ENCODE measurements around the gene PSMA7. TPM values are rescaled to one million over a fixed set of nuclear protein-coding genes. Genes with fewer than 3 reads are reported as not detected.

The PSMA7 gene
- total RNA-seq, 1 experiment from 2014 or later: 332 TPM

DNA sequence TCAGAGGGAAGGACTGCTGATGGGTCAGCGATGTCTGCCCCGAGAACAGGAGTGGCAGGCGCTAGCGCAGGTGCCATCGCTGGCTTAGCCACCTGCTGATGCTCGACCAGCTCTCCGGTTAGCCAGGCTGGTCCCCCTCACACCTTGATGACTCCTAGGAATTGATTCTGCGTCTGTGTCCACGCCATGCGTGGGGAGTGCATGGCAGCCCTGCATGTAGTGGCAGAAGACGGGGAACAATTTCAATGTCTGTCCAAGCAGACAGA lies 7.0 kb upstream of the PSMA7 start:
- Mint-ChIP-seq H3K27me3 (ENCODE audit: low read depth) (no peaks in the 10 kb centered on the region), H3K4me1 (peaks cover 41 to 42% of the 10 kb centered on the region in 2 experiments), H3K4me3 (no peak overlapping the region), H3K27ac (peak overlapping the region; percentile 7 to 93 (median 15); a peak in 3 of 7 replicates), H3K9me3 (peaks cover 6% of the 10 kb centered on the region in 2 experiments; a peak in 2 of 5 replicates), H3K36me3 (ENCODE audit: insufficient read depth in 1 of 3, low read depth in 3 of 3) (peaks cover 36 to 47% (median 36%) of the 10 kb centered on the region in 3 experiments)
- Histone ChIP-seq H3K79me2 (ENCODE audit: insufficient read depth, low read length) (peaks cover 63% of the 10 kb centered on the region), H3K4me2 (ENCODE audit: insufficient read depth, insufficient read length, low read length) (no peak overlapping the region), H2AFZ (ENCODE audit: low read length) (no peak overlapping the region), H4K20me1 (ENCODE audit: control insufficient read depth, insufficient read depth, insufficient read length) (no peaks in the 10 kb centered on the region), H2BK5ac (ENCODE audit: insufficient read length, low read length) (no peak overlapping the region), H3T11ph (ENCODE audit: low read length) (no peak overlapping the region), H3K79me1 (ENCODE audit: insufficient read depth, low read depth, low read length, poor library complexity, severe bottlenecking) (peaks cover 17% of the 10 kb centered on the region), H2BK12ac (ENCODE audit: insufficient read length, low read depth, low read length) (no peak overlapping the region), H3K9me3 (ENCODE audit: control insufficient read depth, low read depth, low read length) (no peaks in the 10 kb centered on the region), H2AK5ac (ENCODE audit: insufficient read length, low read length) (no peak overlapping the region), H2BK15ac (ENCODE audit: low read depth, low read length) (no peak overlapping the region), H3K4me1 (ENCODE audit: insufficient read depth, low read length) (peaks cover 9% of the 10 kb centered on the region; the same call in 1 of the 2 replicates), H3K9ac (ENCODE audit: extremely low read depth, insufficient read length, low read length) (no peak overlapping the region), H4K5ac (ENCODE audit: insufficient read length, low read depth, low read length) (no peak overlapping the region), H3K56ac (ENCODE audit: insufficient read length, low read depth, low read length) (no peak overlapping the region), H3K27me3 (ENCODE audit: insufficient read depth, low read length) (no peaks in the 10 kb centered on the region), H3K18ac (ENCODE audit: insufficient read length, low read depth, low read length) (no peak overlapping the region), H2BK120ac (ENCODE audit: low read depth, low read length, poor library complexity, severe bottlenecking) (no peak overlapping the region), H3K27ac (ENCODE audit: insufficient read length, low read depth, low read length) (no peak overlapping the region), H3K14ac (ENCODE audit: insufficient read depth, low read length) (no peak overlapping the region; the same call in 1 of the 2 replicates), H4K8ac (replicated peaks; ENCODE audit: insufficient read length, low read depth, low read length) (no peak overlapping the region), H3K23me2 (ENCODE audit: insufficient read length, low read depth, low read length, poor library complexity, severe bottlenecking) (no peaks in the 10 kb centered on the region), H2BK20ac (ENCODE audit: low read depth, low read length, poor library complexity, severe bottlenecking) (no peak overlapping the region), H4K91ac (ENCODE audit: insufficient read length, low read depth, low read length) (no peak overlapping the region), H3K23ac (ENCODE audit: insufficient read length, low read depth, low read length) (no peak overlapping the region), H3K4ac (ENCODE audit: low read depth, low read length) (no peak overlapping the region)
- TF ChIP-seq, protein P1, sequence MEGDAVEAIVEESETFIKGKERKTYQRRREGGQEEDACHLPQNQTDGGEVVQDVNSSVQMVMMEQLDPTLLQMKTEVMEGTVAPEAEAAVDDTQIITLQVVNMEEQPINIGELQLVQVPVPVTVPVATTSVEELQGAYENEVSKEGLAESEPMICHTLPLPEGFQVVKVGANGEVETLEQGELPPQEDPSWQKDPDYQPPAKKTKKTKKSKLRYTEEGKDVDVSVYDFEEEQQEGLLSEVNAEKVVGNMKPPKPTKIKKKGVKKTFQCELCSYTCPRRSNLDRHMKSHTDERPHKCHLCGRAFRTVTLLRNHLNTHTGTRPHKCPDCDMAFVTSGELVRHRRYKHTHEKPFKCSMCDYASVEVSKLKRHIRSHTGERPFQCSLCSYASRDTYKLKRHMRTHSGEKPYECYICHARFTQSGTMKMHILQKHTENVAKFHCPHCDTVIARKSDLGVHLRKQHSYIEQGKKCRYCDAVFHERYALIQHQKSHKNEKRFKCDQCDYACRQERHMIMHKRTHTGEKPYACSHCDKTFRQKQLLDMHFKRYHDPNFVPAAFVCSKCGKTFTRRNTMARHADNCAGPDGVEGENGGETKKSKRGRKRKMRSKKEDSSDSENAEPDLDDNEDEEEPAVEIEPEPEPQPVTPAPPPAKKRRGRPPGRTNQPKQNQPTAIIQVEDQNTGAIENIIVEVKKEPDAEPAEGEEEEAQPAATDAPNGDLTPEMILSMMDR (conservative IDR thresholded peaks at IDR 0.05): no peak
- WGBS (ENCODE audit: extremely low coverage, insufficient read length, low lambda C conversion rate): no CpG with 5 or more reads among the region's 11 CpGs
- DNase-seq: no peak
